Cardiac fibroblast (primary cell): ENCODE measurements around the gene CDC42EP4.

Experiments
- DNase-seq, 2 donors: peaks; one replicate each; pipeline versions ENCODE4 v3.0.0 to v3.0.0-alpha.2; 2010; ENCODE audit warnings: low read depth in 2 of 2
- H3K4me3 ChIP-seq, 2 donors: replicated peaks in 1 of 2; 1 replicate in 1 of 2; 2 replicates in 1 of 2; pipeline ENCODE4 v1.5.1; 2011; ENCODE audit warnings: low read depth in 2 of 2, low read length in 2 of 2, mild to moderate bottlenecking in 2 of 2, moderate library complexity in 1 of 2
- TF ChIP-seq, protein P1 (sequence below): IDR thresholded peaks from one replicate; pipeline ENCODE4 v1.5.1; 2011; ENCODE audit warnings: low read depth, mild to moderate bottlenecking, low read length, inconsistent platforms

CDC42EP4 gene

DNA sequence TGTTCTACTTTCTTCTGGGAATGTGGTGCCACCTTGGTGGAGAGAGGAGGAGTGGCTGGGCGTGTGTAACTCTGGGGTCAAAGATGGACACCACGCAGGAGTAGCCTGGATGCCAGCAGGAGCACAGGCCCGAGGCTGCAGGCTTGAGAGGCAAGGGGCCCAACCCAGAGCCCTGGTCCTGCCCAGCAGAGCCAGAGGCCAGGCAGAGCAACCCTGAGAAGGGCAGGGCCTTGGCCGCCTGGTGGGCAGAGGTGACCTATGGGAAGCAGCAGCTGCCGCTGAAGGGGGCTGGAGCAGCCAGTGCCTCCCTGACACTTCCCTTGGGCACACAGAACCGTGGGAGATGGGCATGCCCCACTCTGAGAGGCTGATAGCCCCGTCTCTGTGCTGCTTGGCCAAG, 32.1 kb downstream of the CDC42EP4 start:
- H3K4me3 ChIP-seq: no peak overlapping the region

GRCh38 chr17:73278465-73279453, 33.0 kb downstream of the CDC42EP4 start:
- no peak overlapping the region for H3K4me3 ChIP-seq
- TF ChIP-seq, protein P1, sequence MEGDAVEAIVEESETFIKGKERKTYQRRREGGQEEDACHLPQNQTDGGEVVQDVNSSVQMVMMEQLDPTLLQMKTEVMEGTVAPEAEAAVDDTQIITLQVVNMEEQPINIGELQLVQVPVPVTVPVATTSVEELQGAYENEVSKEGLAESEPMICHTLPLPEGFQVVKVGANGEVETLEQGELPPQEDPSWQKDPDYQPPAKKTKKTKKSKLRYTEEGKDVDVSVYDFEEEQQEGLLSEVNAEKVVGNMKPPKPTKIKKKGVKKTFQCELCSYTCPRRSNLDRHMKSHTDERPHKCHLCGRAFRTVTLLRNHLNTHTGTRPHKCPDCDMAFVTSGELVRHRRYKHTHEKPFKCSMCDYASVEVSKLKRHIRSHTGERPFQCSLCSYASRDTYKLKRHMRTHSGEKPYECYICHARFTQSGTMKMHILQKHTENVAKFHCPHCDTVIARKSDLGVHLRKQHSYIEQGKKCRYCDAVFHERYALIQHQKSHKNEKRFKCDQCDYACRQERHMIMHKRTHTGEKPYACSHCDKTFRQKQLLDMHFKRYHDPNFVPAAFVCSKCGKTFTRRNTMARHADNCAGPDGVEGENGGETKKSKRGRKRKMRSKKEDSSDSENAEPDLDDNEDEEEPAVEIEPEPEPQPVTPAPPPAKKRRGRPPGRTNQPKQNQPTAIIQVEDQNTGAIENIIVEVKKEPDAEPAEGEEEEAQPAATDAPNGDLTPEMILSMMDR: no peak
- peak; percentile 23 to 57 for DNase-seq

More for the DNA sequence above, 32.1 kb downstream of the CDC42EP4 start:
- no peak for DNase-seq
- TF ChIP-seq, protein P1: no peak

DNA sequence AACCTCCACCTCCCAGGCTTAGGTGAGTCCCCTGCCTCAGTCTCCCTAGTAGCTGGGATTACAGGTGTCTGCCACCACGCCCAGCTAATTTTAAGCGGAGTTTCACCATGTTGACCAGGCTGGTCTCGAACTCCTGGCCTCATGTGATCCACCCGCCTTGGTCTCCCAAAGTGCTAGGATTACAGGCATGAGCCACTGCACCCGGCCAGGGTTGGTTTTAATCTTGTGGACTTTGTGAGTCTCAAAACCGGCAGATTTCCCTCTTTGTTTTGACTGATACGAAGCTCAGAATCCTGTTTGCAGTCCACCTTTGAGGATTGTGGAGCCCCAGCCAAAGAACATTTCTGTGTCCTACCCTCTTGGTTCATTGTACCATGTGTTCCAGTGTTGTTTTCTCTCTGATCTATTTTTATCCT, 33.7 kb downstream of the CDC42EP4 start:
- no peak overlapping the region for H3K4me3 ChIP-seq
- no peak for DNase-seq
- TF ChIP-seq, protein P1: no peak

DNA sequence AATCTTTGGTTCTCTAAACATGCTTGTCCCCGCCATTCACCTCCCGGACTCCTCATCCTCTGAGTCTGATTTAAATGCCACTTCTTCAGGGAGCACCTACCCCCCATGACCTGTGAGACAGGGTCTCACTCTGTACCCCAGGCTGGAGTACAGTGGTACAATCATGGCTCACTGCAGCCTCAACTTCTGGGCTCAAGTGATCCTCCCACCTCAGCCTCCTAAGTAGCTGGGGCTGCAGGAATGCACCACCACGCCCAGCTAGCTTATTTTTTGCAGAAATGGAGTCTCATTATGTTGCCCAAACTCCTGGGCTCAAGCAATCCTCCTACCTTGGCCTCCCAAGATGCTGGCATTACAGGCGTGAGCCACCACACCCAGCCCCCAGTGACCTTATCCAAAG, 37.3 kb downstream of the CDC42EP4 start:
- TF ChIP-seq, protein P1: no peak
- no peak for DNase-seq
- no peak overlapping the region for H3K4me3 ChIP-seq

DNA sequence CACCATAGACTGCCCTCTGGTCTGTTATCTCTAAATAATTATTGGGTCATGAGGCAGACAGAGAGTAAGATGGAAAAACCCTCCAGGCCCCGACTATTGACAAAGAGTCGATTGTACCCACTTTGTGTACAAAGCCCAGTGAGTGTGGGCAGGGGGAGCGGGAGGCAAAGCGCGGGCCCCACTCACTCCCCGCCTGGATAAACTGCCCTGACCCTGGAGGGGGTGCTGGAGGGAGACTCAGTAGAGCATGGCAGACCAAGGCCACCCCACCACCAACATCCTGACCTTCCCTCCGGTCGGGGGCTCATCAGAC, 38.9 kb downstream of the CDC42EP4 start:
- H3K4me3 ChIP-seq: no peak overlapping the region
- TF ChIP-seq, protein P1: no peak
- no peak for DNase-seq

DNA sequence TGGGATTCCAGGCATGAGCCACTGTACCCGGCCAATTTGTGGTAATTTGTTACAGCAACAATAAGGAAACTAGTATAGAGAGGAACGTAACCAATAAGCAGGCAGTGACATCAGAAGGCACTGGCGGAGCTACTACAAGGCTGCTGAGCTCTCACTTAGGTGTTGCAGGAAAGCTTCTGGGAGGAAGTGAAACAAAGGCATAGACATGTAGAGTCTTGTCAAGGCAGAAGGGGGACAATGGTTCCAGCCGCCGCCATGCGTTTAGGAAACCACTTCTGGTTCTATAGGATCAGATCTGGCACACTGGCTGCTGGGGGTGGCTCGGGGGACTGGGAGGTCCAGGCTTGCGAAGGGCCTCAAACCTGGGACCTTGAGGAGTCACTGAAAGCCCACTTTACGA, 40.7 kb downstream of the CDC42EP4 start:
- TF ChIP-seq, protein P1: no peak
- H3K4me3 ChIP-seq: no peak overlapping the region
- no peak for DNase-seq
